EH (cell line): ENCODE results near the gene SYNPO.
A peak's percentile ranks its signal among the peaks of the same experiment; 100 is the strongest.

Experiments
- DNase-seq: peaks from one replicate; pipeline ENCODE4 v3.0.0-alpha.2; 2015; ENCODE audit warnings: low read depth

Gene SYNPO

GRCh38 chr5:150625831-150626746 lies 14.4 kb upstream of the SYNPO start:
- no peak for DNase-seq

- DNase-seq: no peak
Observed at GRCh38 chr5:150626853-150627276, 13.6 kb upstream of the SYNPO start.

GRCh38 chr5:150627731-150628545 lies 12.5 kb upstream of the SYNPO start:
- peak; percentile 72 for DNase-seq

- no peak for DNase-seq
Observed at GRCh38 chr5:150628936-150629485, 11.4 kb upstream of the SYNPO start.

- no peak for DNase-seq
Observed at GRCh38 chr5:150630016-150630415, 10.4 kb upstream of the SYNPO start.

- no peak for DNase-seq
Observed at GRCh38 chr5:150630461-150631325, 9.8 kb upstream of the SYNPO start.

- no peak for DNase-seq
Observed at GRCh38 chr5:150631326-150631701, 9.1 kb upstream of the SYNPO start.

- DNase-seq: peak; percentile 71
Observed at GRCh38 chr5:150632305-150633160, 7.9 kb upstream of the SYNPO start.

GRCh38 chr5:150633429-150633828 lies 7.0 kb upstream of the SYNPO start:
- DNase-seq: no peak

- peak; percentile 81 for DNase-seq
Observed at GRCh38 chr5:150636391-150637244, 3.8 kb upstream of the SYNPO start.

GRCh38 chr5:150637245-150638052 lies 3.0 kb upstream of the SYNPO start:
- DNase-seq: peak; percentile 96

- DNase-seq: no peak
Observed at GRCh38 chr5:150638053-150638444, 2.4 kb upstream of the SYNPO start.

- no peak for DNase-seq
Observed at GRCh38 chr5:150638488-150639376, 1.7 kb upstream of the SYNPO start.

GRCh38 chr5:150639377-150639692 lies 1.1 kb upstream of the SYNPO start:
- no peak for DNase-seq

- no peak for DNase-seq
Observed at GRCh38 chr5:150639751-150640150, 709 bp upstream of the SYNPO start.

- peak; percentile 86 for DNase-seq
Observed at GRCh38 chr5:150641006-150641570, 628 bp downstream of the SYNPO start.

GRCh38 chr5:150641824-150642566 lies 1.5 kb downstream of the SYNPO start:
- DNase-seq: peak; percentile 53
